ENCODE measurements around the gene EEF1G. TPM values are rescaled to one million over a fixed set of nuclear protein-coding genes. Genes with fewer than 3 reads are reported as not detected.

Gene EEF1G
- total RNA-seq, 2 experiments from 2014 or later: 1,778 to 2,328 TPM

GRCh38 chr11:62542750-62543567 lies 30.7 kb downstream of the EEF1G start:
- no peak overlapping the region for H3K4me3 ChIP-seq (ENCODE audit: low read depth, low read length, poor library complexity, severe bottlenecking)
- H3K79me2 ChIP-seq (ENCODE audit: insufficient read depth, low read depth, low read length): no peaks in the 10 kb centered on the region
- DNase-seq (ENCODE audit: low spot score): peak; percentile 79
- BruUV-seq (replicated peaks): no TSS peak
- TF ChIP-seq EZH2phosphoT487 (IDR thresholded peaks at IDR 0.05; ENCODE audit: borderline replicate concordance, low read depth, low read length) (no peak), CTCF (conservative IDR thresholded peaks at IDR 0.05; ENCODE audit: low read length) (peak; percentile 88)
- H4K20me1 ChIP-seq (ENCODE audit: insufficient read depth, low read length): no peaks in the 10 kb centered on the region
- H3K4me2 ChIP-seq (ENCODE audit: low read length): peak overlapping the region; percentile 27; the same call in 1 of the 2 replicates
- H3K4me1 ChIP-seq (ENCODE audit: insufficient read depth, low read length, poor library complexity, severe bottlenecking): peaks cover 38% of the 10 kb centered on the region
- no peak overlapping the region for H2AFZ ChIP-seq (ENCODE audit: low read length)
- ChIA-PET CTCF (ENCODE audit: unreplicated experiment) (interaction anchor here (0.6 to 2.8 kb wide), 11 partner anchors 8 to 148 kb away, joined by 3 to 19 read pairs (median 4); partner anchors contain the start of genes C11orf98 and CSKMT), POLR2A (interaction anchor here (0.7 to 1.0 kb wide), 3 partner anchors 13 to 288 kb away, joined by 3 to 4 read pairs (median 3); no protein-coding TSS in a partner anchor)
- H3K9me2 ChIP-seq (ENCODE audit: insufficient read depth, low read length): no peaks in the 10 kb centered on the region
- intact Hi-C loops (cut with micrococcal nuclease; ENCODE audit: unreplicated experiment): loop anchor here (1.0 kb wide), 3 partner anchors 79 to 148 kb away; no protein-coding TSS in a partner anchor
- H3K27ac ChIP-seq (ENCODE audit: low read depth, low read length, poor library complexity, severe bottlenecking): no peak overlapping the region
- no peaks in the 10 kb centered on the region for H3K36me3 ChIP-seq (ENCODE audit: insufficient read depth, low read length)
- no peaks in the 10 kb centered on the region for H3K9me3 ChIP-seq (ENCODE audit: low read length)

DNA sequence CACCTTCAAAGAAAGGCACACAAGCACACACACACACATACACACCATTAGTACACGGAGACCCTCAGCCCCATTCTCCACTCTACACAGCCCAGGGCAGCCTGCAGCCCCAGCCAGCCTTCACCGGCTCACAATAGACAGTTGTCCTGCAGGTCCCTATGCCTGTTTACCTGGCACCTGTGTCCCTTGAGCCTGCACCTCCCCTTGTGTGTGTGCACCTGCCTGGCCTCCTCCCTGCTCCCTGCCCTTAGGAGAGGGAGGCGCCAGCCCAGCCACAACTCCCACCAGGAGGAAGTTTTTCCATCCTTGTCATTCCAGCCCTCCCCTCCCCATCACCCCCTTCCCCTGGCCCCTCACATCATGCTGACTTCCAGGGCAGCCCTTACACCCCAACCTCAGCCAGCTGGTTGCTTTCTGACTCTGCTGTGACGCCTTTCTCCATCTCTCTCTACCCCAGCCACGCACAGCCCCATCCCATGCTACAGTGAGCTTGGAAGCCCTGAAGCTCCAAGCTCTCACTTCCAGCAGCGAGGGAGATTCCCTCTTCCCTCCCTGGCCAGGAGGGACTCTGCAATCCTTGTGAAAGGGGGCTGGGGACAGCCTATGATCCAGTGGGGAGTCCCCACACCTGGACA lies 31.5 kb downstream of the EEF1G start:
- CTCF ChIA-PET (ENCODE audit: unreplicated experiment): interaction anchor here (0.6 to 2.8 kb wide), 7 partner anchors 15 to 147 kb away, joined by 3 to 19 read pairs (median 4); no protein-coding TSS in a partner anchor
- Histone ChIP-seq H3K36me3 (ENCODE audit: insufficient read depth, low read length) (no peaks in the 10 kb centered on the region), H3K4me2 (ENCODE audit: low read length) (0 out of 2 replicates have a peak overlapping the region, but pooled peaks have one; percentile 6), H4K20me1 (ENCODE audit: insufficient read depth, low read length) (no peaks in the 10 kb centered on the region), H3K79me2 (ENCODE audit: insufficient read depth, low read depth, low read length) (no peaks in the 10 kb centered on the region), H3K4me3 (ENCODE audit: low read depth, low read length, poor library complexity, severe bottlenecking) (no peak overlapping the region), H2AFZ (ENCODE audit: low read length) (peak overlapping the region; percentile 97; the same call in 1 of the 2 replicates), H3K9me2 (ENCODE audit: insufficient read depth, low read length) (no peaks in the 10 kb centered on the region), H3K27ac (ENCODE audit: low read depth, low read length, poor library complexity, severe bottlenecking) (peak overlapping the region; percentile 54), H3K4me1 (ENCODE audit: insufficient read depth, low read length, poor library complexity, severe bottlenecking) (peaks cover 38% of the 10 kb centered on the region), H3K9me3 (ENCODE audit: low read length) (no peaks in the 10 kb centered on the region)
- POLR2A ChIA-PET: interaction anchor here (0.6 to 1.0 kb wide), 4 partner anchors 79 to 1140 kb away, joined by 3 to 5 read pairs (median 4); no protein-coding TSS in a partner anchor
- no peak for DNase-seq (ENCODE audit: low spot score)
- BruUV-seq (replicated peaks): no TSS peak
- TF ChIP-seq EZH2phosphoT487 (IDR thresholded peaks at IDR 0.05; ENCODE audit: borderline replicate concordance, low read depth, low read length) (no peak), CTCF (conservative IDR thresholded peaks at IDR 0.05; ENCODE audit: low read length) (no peak)
- intact Hi-C loops (cut with micrococcal nuclease; ENCODE audit: unreplicated experiment): loop anchor here (1.0 kb wide), 3 partner anchors 78 to 147 kb away; no protein-coding TSS in a partner anchor

All from OCI-LY7 (cell line).